NT2/D1 (cell line): ENCODE results near the gene ADCY3.

Experiments
- SUZ12 ChIP-seq: IDR thresholded peaks from 2 replicates; pipeline ENCODE4 v1.6.1; 2011; ENCODE audit not compliant: insufficient read length, insufficient read depth; ENCODE audit errors: extremely low read depth
- YY1 ChIP-seq: IDR thresholded peaks from 2 replicates; pipeline ENCODE4 v1.6.1; 2011; ENCODE audit not compliant: insufficient read length, insufficient read depth

- TF ChIP-seq YY1 (no peak), SUZ12 (no peak)
These were observed 25.9 kb upstream of the ADCY3 start for GRCh38 chr2:24945907-24946306.
